ENCODE data around the gene NEUROD2. TPM values are rescaled to one million over a fixed set of nuclear protein-coding genes. Genes with fewer than 3 reads are reported as not detected.
A peak's percentile ranks its signal among the peaks of the same experiment; 100 is the strongest.

Gene NEUROD2
- total and polyA plus RNA-seq, 2 of the 8 experiments (the other 6 are each of a cell fraction or from before 2014, with no cell fraction given): not detected

GRCh38 chr17:39563476-39563875 lies 44.2 kb downstream of the NEUROD2 start:
- H3K14ac ChIP-seq (ENCODE audit: insufficient read length): no peak overlapping the region
- no peak overlapping the region for H2AFZ ChIP-seq (ENCODE audit: low read length)
- H3K4me2 ChIP-seq (ENCODE audit: insufficient read depth in 1 of 2, low read depth in 2 of 2, low read length in 2 of 2): peak overlapping the region; percentile 47 to 62
- POLR2A ChIA-PET (ENCODE audit: partially characterized antibody): interaction anchor here (0.7 to 1.7 kb wide), 3 partner anchors 10 to 506 kb away, joined by 3 to 8 read pairs (median 4); no protein-coding TSS in a partner anchor
- H4K8ac ChIP-seq (ENCODE audit: extremely low read depth, insufficient read depth, low read length): no peak overlapping the region
- H3K4ac ChIP-seq (replicated peaks; ENCODE audit: insufficient read length, low read depth, low read length): no peak overlapping the region
- H4K91ac ChIP-seq (replicated peaks; ENCODE audit: insufficient read length, low read length): no peak overlapping the region
- FAIRE-seq (no peak), DNase-seq (ENCODE audit: low read depth in 1 of 2, low spot score in 2 of 2) (peak in 1 of 2 experiments; percentile 62)
- H3K18ac ChIP-seq (ENCODE audit: extremely low read depth, low read length): no peak overlapping the region
- H3K9ac ChIP-seq (replicated peaks in 1 of 4; ENCODE audit: extremely low read depth in 1 of 4, low read depth in 3 of 4, low read length in 3 of 4): peak overlapping the region in 2 of 4 experiments; percentile 4 to 16; a peak in 2 of 7 replicates
- H3K56ac ChIP-seq (replicated peaks; ENCODE audit: insufficient read length, low read depth, low read length): no peak overlapping the region
- H3K79me2 ChIP-seq (ENCODE audit: control insufficient read depth in 1 of 2, insufficient read depth in 2 of 2, low read length in 2 of 2): no peaks in the 10 kb centered on the region
- no peaks in the 10 kb centered on the region for H3K79me1 ChIP-seq (ENCODE audit: low read depth, low read length)
- peaks cover 4 to 7% (median 6%) of the 10 kb centered on the region in 4 experiments; a peak in 5 of 7 replicates for H3K4me1 ChIP-seq (replicated peaks in 1 of 4; ENCODE audit: control insufficient read depth in 3 of 4, insufficient read depth in 4 of 4, low read length in 3 of 4)
- no peaks in the 10 kb centered on the region; the same call in 1 of the 2 replicates for H3K23me2 ChIP-seq (ENCODE audit: low read depth, low read length)
- H3K9me3 ChIP-seq (ENCODE audit: insufficient read depth in 2 of 2, low read depth in 1 of 2, low read length in 1 of 2): no peaks in the 10 kb centered on the region
- no peaks in the 10 kb centered on the region for H3K36me3 ChIP-seq (ENCODE audit: control insufficient read depth in 2 of 4, insufficient read depth in 4 of 4, low read length in 3 of 4)
- no peak overlapping the region for H2BK120ac ChIP-seq (replicated peaks; ENCODE audit: low read depth, low read length)
- no peaks in the 10 kb centered on the region for H3K27me3 ChIP-seq (replicated peaks in 1 of 4; ENCODE audit: control insufficient read depth in 3 of 4, extremely low read depth in 1 of 4, insufficient read depth in 3 of 4, low read length in 3 of 4)
- H2BK5ac ChIP-seq (ENCODE audit: low read depth, low read length): peak overlapping the region; percentile 0; the same call in 1 of the 2 replicates
- peaks cover 0 to 2% of the 10 kb centered on the region in 2 experiments for H4K20me1 ChIP-seq (replicated peaks in 1 of 2; ENCODE audit: control insufficient read depth in 1 of 2, insufficient read depth in 2 of 2, low read length in 2 of 2)
- peak overlapping the region; percentile 29 for H3K27ac ChIP-seq (ENCODE audit: low read depth, low read length)
- H3K4me3 ChIP-seq (ENCODE audit: extremely low read depth in 1 of 4, insufficient read depth in 2 of 4, low read depth in 3 of 4, low read length in 4 of 4): peak overlapping the region in 1 of 4 experiments; percentile 26; a peak in 3 of 8 replicates
- CTCF ChIA-PET (ENCODE audit: partially characterized antibody): interaction anchor here (1.0 to 15.9 kb wide), 4 partner anchors 13 to 58 kb away, joined by 3 to 216 read pairs (median 62); no protein-coding TSS in a partner anchor
- H3K23ac ChIP-seq (ENCODE audit: insufficient read length): no peak overlapping the region
- peak overlapping the region; percentile 71; the same call in 1 of the 2 replicates for H2BK12ac ChIP-seq (ENCODE audit: low read depth, low read length)
- no peak overlapping the region for H2AK5ac ChIP-seq (ENCODE audit: low read depth, low read length)
- H2BK15ac ChIP-seq (ENCODE audit: low read length): no peak overlapping the region
- WGBS, 2 experiments (ENCODE audit: extremely low coverage in 1 of 2, insufficient coverage in 1 of 2, insufficient read length in 1 of 2, insufficient replicate concordance in 2 of 2, low coverage in 1 of 2, low lambda C conversion rate in 2 of 2, missing lambda C conversion rate in 1 of 2): 24% methylated on average over 13 of the region's 17 CpGs; no CpG with 5 or more reads in 1 of the 2 experiments
- no peak overlapping the region for H4K5ac ChIP-seq (ENCODE audit: insufficient read length, low read depth, low read length)
- H2BK20ac ChIP-seq (ENCODE audit: low read length): no peak overlapping the region
- TF ChIP-seq EP300 (IDR thresholded peaks at IDR 0.05; ENCODE audit: borderline replicate concordance in 1 of 2, low read depth in 2 of 2, low read length in 2 of 2): no peak
- no peak for TF ChIP-seq RFX5 (IDR thresholded peaks at IDR 0.05; ENCODE audit: borderline replicate concordance, low read depth, low read length)
- TF ChIP-seq MAX (IDR thresholded peaks at IDR 0.05): 0 out of 2 replicates have a peak, but pooled peaks have one; percentile 28
- TF ChIP-seq HDAC2 (IDR thresholded peaks at IDR 0.05; ENCODE audit: borderline replicate concordance in 1 of 2, low read depth in 2 of 2, low read length in 2 of 2): no peak
- no peak for TF ChIP-seq SP1 (IDR thresholded peaks at IDR 0.05; ENCODE audit: low read depth, low read length)
- TF ChIP-seq KDM1A (IDR thresholded peaks at IDR 0.05; ENCODE audit: borderline replicate concordance, low read length): no peak
- TF ChIP-seq HDAC6 (IDR thresholded peaks at IDR 0.05; ENCODE audit: low read depth, low read length): no peak
- TF ChIP-seq YY1 (IDR thresholded peaks at IDR 0.05; ENCODE audit: low read depth, low read length): peak; percentile 74; the same call in 1 of the 2 replicates
- TF ChIP-seq BACH1 (IDR thresholded peaks at IDR 0.05; ENCODE audit: low read length): no peak
- TF ChIP-seq TAF1 (IDR thresholded peaks at IDR 0.05; ENCODE audit: low read depth, low read length): 0 out of 2 replicates have a peak, but pooled peaks have one; percentile 30
- no peak for TF ChIP-seq NANOG (IDR thresholded peaks at IDR 0.05; ENCODE audit: insufficient read depth, low read depth, low read length, poor library complexity, severe bottlenecking)
- no peak for TF ChIP-seq TAF7 (optimal IDR thresholded peaks at IDR 0.05; ENCODE audit: borderline replicate concordance, low read depth, low read length)
- no peak for TF ChIP-seq EGR1 (IDR thresholded peaks at IDR 0.05; ENCODE audit: borderline replicate concordance, low read depth, low read length)
